DMS114 treated with DMSO at 0.1 percent for 48 hours (cell line): Measurements from ENCODE around the gene KIF3B.
"Not testable (repeated sequence)": the region's sequence is repeated elsewhere in the genome, so short reads cannot be mapped to it uniquely, and the experiment has no call there.

Experiments used
- DNase-seq: peaks from one replicate; lab custom pipeline; 2025; ENCODE audit not compliant: unreplicated experiment; lab: John Stamatoyannopoulos, UW

KIF3B gene

GRCh38 chr20:32355417-32355841, 78.0 kb downstream of the KIF3B start:
- no peak for DNase-seq

GRCh38 chr20:32355907-32356621, 78.6 kb downstream of the KIF3B start:
- not testable (repeated sequence) for DNase-seq

- no peak for DNase-seq
Observed at GRCh38 chr20:32356622-32357374, 79.3 kb downstream of the KIF3B start.

- no peak for DNase-seq
Observed at GRCh38 chr20:32357375-32357868, 80.0 kb downstream of the KIF3B start.

- peak; percentile 93 for DNase-seq
Observed at GRCh38 chr20:32357869-32358631, 80.6 kb downstream of the KIF3B start, which contains the start of gene ASXL1. ASXL1 (plus strand) TSS chr20:32358331; CDS start chr20:32358776, 445 bp downstream.

GRCh38 chr20:32358632-32358882, 81.1 kb downstream of the KIF3B start:
- DNase-seq = no peak

GRCh38 chr20:32358883-32359632, 81.6 kb downstream of the KIF3B start:
- DNase-seq = peak; percentile 47

- DNase-seq = no peak
Observed at GRCh38 chr20:32359633-32360332, 82.3 kb downstream of the KIF3B start.

GRCh38 chr20:32360333-32360634, 82.8 kb downstream of the KIF3B start:
- no peak for DNase-seq

GRCh38 chr20:32362901-32363364, 85.5 kb downstream of the KIF3B start:
- DNase-seq = no peak

- no peak for DNase-seq
Observed at GRCh38 chr20:32363492-32363891, 86.0 kb downstream of the KIF3B start.

GRCh38 chr20:32364554-32365208, 87.2 kb downstream of the KIF3B start:
- no peak for DNase-seq

GRCh38 chr20:32365564-32365963, 88.1 kb downstream of the KIF3B start:
- DNase-seq = no peak

- no peak for DNase-seq
Observed at GRCh38 chr20:32366380-32366779, 88.9 kb downstream of the KIF3B start.

GRCh38 chr20:32368323-32368722, 90.9 kb downstream of the KIF3B start:
- DNase-seq = no peak

- DNase-seq = no peak
Observed at GRCh38 chr20:32368925-32369324, 91.5 kb downstream of the KIF3B start.

GRCh38 chr20:32370897-32371296, 93.4 kb downstream of the KIF3B start:
- DNase-seq = no peak

- DNase-seq = no peak
Observed at GRCh38 chr20:32378461-32378860, 101.0 kb downstream of the KIF3B start.

GRCh38 chr20:32380037-32380436, 102.6 kb downstream of the KIF3B start:
- DNase-seq = not testable (repeated sequence)

GRCh38 chr20:32380745-32381144, 103.3 kb downstream of the KIF3B start:
- DNase-seq = no peak
